HG03108 (cell line): ENCODE results near the gene OPN1MW2.
"Not testable (repeated sequence)": the region's sequence is repeated elsewhere in the genome, so short reads cannot be mapped to it uniquely, and the experiment has no call there.

Experiments used
- ATAC-seq: cut with Tn5 transposase; IDR thresholded peaks from one replicate; pipeline ENCODE4 v1.9.1; 2021; ENCODE audit warnings: moderate library complexity; ENCODE audit not compliant: unreplicated experiment

The OPN1MW2 gene

DNA sequence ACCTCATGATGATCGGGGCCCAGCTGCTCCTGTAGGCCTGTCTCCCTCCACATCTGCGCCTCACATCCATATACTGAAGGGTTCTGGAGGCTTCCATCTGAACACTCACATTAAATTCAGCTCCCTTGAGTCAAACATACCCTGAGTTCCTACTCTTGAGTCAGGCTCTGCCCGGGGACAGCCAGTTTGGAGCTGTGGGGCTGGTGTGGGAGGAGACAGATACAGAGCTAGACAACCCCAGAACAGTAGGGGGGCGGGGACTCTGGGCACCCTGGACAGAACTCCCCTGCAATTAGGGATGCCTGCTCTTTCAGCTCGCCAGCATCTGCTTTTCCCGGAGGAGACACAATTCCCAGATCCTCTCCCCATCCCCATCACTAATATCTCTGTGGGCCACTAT is 43.5 kb downstream of the OPN1MW2 start:
- ATAC-seq = not testable (repeated sequence)

DNA sequence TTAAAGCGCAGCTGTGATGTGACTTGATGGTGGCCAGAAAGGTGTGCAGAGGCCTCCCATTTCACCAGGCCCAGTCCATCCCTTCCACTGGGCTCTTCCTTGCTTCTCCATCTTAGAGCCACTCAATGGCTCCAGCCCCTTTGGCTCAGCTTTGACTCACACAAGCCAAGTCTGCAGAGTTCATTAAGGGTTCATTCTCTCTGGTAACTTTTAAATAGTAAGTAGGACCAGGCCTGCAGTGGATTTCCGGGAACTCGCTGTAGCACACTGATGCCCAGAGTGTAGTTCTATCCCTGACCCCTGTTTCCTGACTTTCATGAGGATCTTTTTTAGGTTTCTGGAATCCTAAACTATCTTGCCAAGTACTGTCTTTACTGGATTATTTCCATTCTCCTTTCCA is 49.7 kb downstream of the OPN1MW2 start:
- not testable (repeated sequence) for ATAC-seq
